NCI-H2227 (cell line): Measurements from ENCODE around the gene EFCAB13.

Experiments
- DNase-seq: peaks from one replicate; lab custom pipeline; 2025; ENCODE audit not compliant: unreplicated experiment; lab: John Stamatoyannopoulos, UW

EFCAB13 gene

GRCh38 chr17:47291242-47291873 lies 32.4 kb upstream of the EFCAB13 start:
- DNase-seq: no peak

GRCh38 chr17:47292206-47292605 lies 31.5 kb upstream of the EFCAB13 start:
- DNase-seq: no peak

GRCh38 chr17:47295037-47295873 lies 28.5 kb upstream of the EFCAB13 start:
- DNase-seq: no peak

- no peak for DNase-seq
Measured at GRCh38 chr17:47295874-47296255, 27.9 kb upstream of the EFCAB13 start.

GRCh38 chr17:47297661-47298400 lies 25.9 kb upstream of the EFCAB13 start:
- DNase-seq: no peak

- DNase-seq: no peak
Measured at GRCh38 chr17:47298712-47299111, 25.0 kb upstream of the EFCAB13 start.

- no peak for DNase-seq
Measured at GRCh38 chr17:47299239-47299910, 24.4 kb upstream of the EFCAB13 start.

- no peak for DNase-seq
Measured at GRCh38 chr17:47300718-47301117, 23.0 kb upstream of the EFCAB13 start.

GRCh38 chr17:47301161-47301560 lies 22.6 kb upstream of the EFCAB13 start:
- DNase-seq: no peak

- DNase-seq: no peak
Measured at GRCh38 chr17:47301831-47302230, 21.9 kb upstream of the EFCAB13 start.

GRCh38 chr17:47304186-47304585 lies 19.6 kb upstream of the EFCAB13 start:
- DNase-seq: no peak

- DNase-seq: no peak
Measured at GRCh38 chr17:47305302-47305923, 18.3 kb upstream of the EFCAB13 start.

- no peak for DNase-seq
Measured at GRCh38 chr17:47310186-47310733, 13.5 kb upstream of the EFCAB13 start.

- DNase-seq: no peak
Measured at GRCh38 chr17:47311420-47311819, 12.3 kb upstream of the EFCAB13 start.

- peak; percentile 78 for DNase-seq
Measured at GRCh38 chr17:47315451-47316266, 8.1 kb upstream of the EFCAB13 start.

GRCh38 chr17:47316311-47316710 lies 7.4 kb upstream of the EFCAB13 start:
- DNase-seq: no peak

- DNase-seq: no peak
Measured at GRCh38 chr17:47317119-47317518, 6.6 kb upstream of the EFCAB13 start.

- DNase-seq: no peak
Measured at GRCh38 chr17:47318197-47318918, 5.4 kb upstream of the EFCAB13 start.

GRCh38 chr17:47320879-47321502 lies 2.8 kb upstream of the EFCAB13 start:
- DNase-seq: no peak
